SK-N-SH (cell line): ENCODE data around the gene EXOC4. TPM values are rescaled to one million over a fixed set of nuclear protein-coding genes. Genes with fewer than 3 reads are reported as not detected.

Source experiments
- CTCF ChIA-PET: fragments of 300-600, 350-600 bp; formaldehyde crosslinking; extraction: SDS; loops from one replicate; lab custom pipeline; 2021; lab: Yijun Ruan, JAX
- POLR2A ChIA-PET: fragments of 350-600 bp; sonication (Branson Sonifier 250); formaldehyde crosslinking; extraction: SDS; loops from one replicate; lab custom pipeline; 2020; ENCODE audit warnings: antibody characterized with exemption, inconsistent platforms; lab: Yijun Ruan, JAX
- DNase-seq: peaks from one replicate; pipeline ENCODE4 v3.0.0; 2012
- H2AFZ ChIP-seq: fragments of 200-600 bp; sonication (generic); 2 replicates; pipeline ENCODE4 v1.8.1; 2016; ENCODE audit warnings: antibody characterized with exemption, mild to moderate bottlenecking, low read depth
- H3F3A ChIP-seq: fragments of 200-600 bp; sonication (generic); replicated peaks from 2 replicates; pipeline ENCODE3; 2016; ENCODE audit warnings: antibody characterized with exemption, mild to moderate bottlenecking; ENCODE audit not compliant: insufficient read depth
- H3K27ac ChIP-seq, 2 experiments: fragments of 200-500 bp in 1 of 2; fragments of 200-600 bp in 1 of 2; sonication (Bioruptor generic) in 1 of 2; sonication (generic), shearing (Covaris generic) in 1 of 2; 2 replicates each; pipeline versions ENCODE4 v1.5.1 to v1.6.1; 2014 to 2016; ENCODE audit warnings: low read depth in 2 of 2, inconsistent platforms in 1 of 2, low read length in 1 of 2, mild to moderate bottlenecking in 1 of 2, mixed read lengths in 1 of 2
- H3K27me3 ChIP-seq: fragments of 200-600 bp; sonication (generic), shearing (Covaris generic); 2 replicates; pipeline ENCODE4 v1.6.1; 2016; ENCODE audit warnings: mixed run types; ENCODE audit not compliant: insufficient read depth
- H3K36me3 ChIP-seq, 2 experiments: fragments of 200-500 bp in 1 of 2; fragments of 200-600 bp in 1 of 2; sonication (Bioruptor generic) in 1 of 2; sonication (generic) in 1 of 2; replicated peaks in 1 of 2; 2 replicates each; pipeline versions ENCODE3 to v1.5.1; 2014 to 2016; ENCODE audit warnings: low read length in 1 of 2, mild to moderate bottlenecking in 1 of 2; ENCODE audit not compliant: insufficient read depth in 2 of 2, control insufficient read depth in 1 of 2
- H3K4me1 ChIP-seq, 2 experiments: fragments of 200-500 bp in 1 of 2; fragments of 200-600 bp in 1 of 2; sonication (Bioruptor generic) in 1 of 2; sonication (generic), shearing (Covaris generic) in 1 of 2; 2 replicates each; pipeline versions ENCODE4 v1.5.1 to v1.6.1; 2014 to 2016; ENCODE audit warnings: low read depth in 1 of 2, low read length in 1 of 2, mixed run types in 1 of 2; ENCODE audit not compliant: insufficient read depth in 2 of 2, control insufficient read depth in 1 of 2
- H3K4me2 ChIP-seq: fragments of 200-600 bp; sonication (generic), shearing (Covaris generic); 2 replicates; pipeline ENCODE4 v1.6.1; 2017; ENCODE audit warnings: mixed run types
- H3K4me3 ChIP-seq, 2 experiments: fragments of 200-500 bp in 1 of 2; fragments of 200-600 bp in 1 of 2; sonication (Bioruptor generic) in 1 of 2; sonication (generic), shearing (Covaris generic) in 1 of 2; 2 replicates each; pipeline versions ENCODE4 v1.5.1 to v1.8.1; 2014 to 2016; ENCODE audit warnings: low read depth in 2 of 2, inconsistent platforms in 1 of 2, low read length in 1 of 2, mild to moderate bottlenecking in 1 of 2, mixed read lengths in 1 of 2, moderate library complexity in 1 of 2
- H3K79me2 ChIP-seq: fragments of 200-600 bp; sonication (generic); 2 replicates; pipeline ENCODE4 v1.8.1; 2017; ENCODE audit warnings: mild to moderate bottlenecking; ENCODE audit not compliant: insufficient read depth
- H3K9ac ChIP-seq: fragments of 200-600 bp; sonication (generic); 2 replicates; pipeline ENCODE4 v1.6.1; 2017; ENCODE audit warnings: mixed run types
- H3K9me2 ChIP-seq: fragments of 200-600 bp; sonication (generic); 2 replicates; pipeline ENCODE4 v1.6.1; 2017; ENCODE audit warnings: mixed run types
- H3K9me3 ChIP-seq: fragments of 200-600 bp; sonication (generic); 2 replicates; pipeline ENCODE4 v1.6.1; 2017; ENCODE audit warnings: mixed run types, mild to moderate bottlenecking, moderate library complexity
- H4K20me1 ChIP-seq: fragments of 200-600 bp; sonication (generic); 2 replicates; pipeline ENCODE4 v1.6.1; 2017; ENCODE audit warnings: mild to moderate bottlenecking, mixed run types; ENCODE audit not compliant: insufficient read depth
- CTCF ChIP-seq: fragments of 200-600 bp; sonication (generic); IDR thresholded peaks from 2 replicates; pipeline ENCODE4 v1.6.1; 2017; ENCODE audit warnings: antibody characterized with exemption, mild to moderate bottlenecking, moderate library complexity
- ELF1 ChIP-seq: IDR thresholded peaks from 2 replicates; pipeline ENCODE4 v1.4.0; 2012
- EZH2phosphoT487 ChIP-seq: fragments of 200-600 bp; sonication (generic); IDR thresholded peaks from 2 replicates; pipeline ENCODE4 v1.6.1; 2017; ENCODE audit warnings: low read depth, mixed run types, mild to moderate bottlenecking, antibody characterized with exemption, moderate library complexity, borderline replicate concordance
- GABPA ChIP-seq: IDR thresholded peaks from 2 replicates; pipeline ENCODE4 v1.4.0; 2012; ENCODE audit warnings: low read depth, mild to moderate bottlenecking
- IRF3 ChIP-seq: fragments of 150-350 bp; IDR thresholded peaks from 2 replicates; pipeline ENCODE4 v1.6.1; 2016; ENCODE audit warnings: mild to moderate bottlenecking, low read depth, low read length
- JUND ChIP-seq: IDR thresholded peaks from 2 replicates; pipeline ENCODE4 v1.4.0; 2012
- MEF2A ChIP-seq: IDR thresholded peaks from 2 replicates; pipeline ENCODE4 v1.4.0; 2012; ENCODE audit warnings: low read depth, borderline replicate concordance
- MXI1 ChIP-seq: IDR thresholded peaks from 2 replicates; pipeline ENCODE4 v1.6.1; 2012; ENCODE audit warnings: mild to moderate bottlenecking, low read depth, low read length, improper control_type of control experiment
- NRF1 ChIP-seq: IDR thresholded peaks from 2 replicates; pipeline ENCODE4 v1.6.1; 2012; ENCODE audit warnings: low read depth, mild to moderate bottlenecking, low read length
- POLR2AphosphoS5 ChIP-seq: IDR thresholded peaks from 2 replicates; pipeline ENCODE4 v1.6.1; 2012; ENCODE audit warnings: low read depth, low read length
- REST ChIP-seq: IDR thresholded peaks from 2 replicates; pipeline ENCODE4 v1.6.1; 2012; ENCODE audit warnings: mild to moderate bottlenecking, low read depth, low read length, moderate library complexity
- RXRA ChIP-seq: IDR thresholded peaks from 2 replicates; pipeline ENCODE4 v1.4.0; 2012; ENCODE audit warnings: low read depth, mild to moderate bottlenecking, borderline replicate concordance
- SIN3A ChIP-seq: IDR thresholded peaks from 2 replicates; pipeline ENCODE4 v1.6.1; 2012; ENCODE audit warnings: low read depth, mild to moderate bottlenecking, low read length, moderate library complexity, borderline replicate concordance
- SMC3 ChIP-seq: IDR thresholded peaks from 2 replicates; pipeline ENCODE4 v1.6.1; 2012; ENCODE audit warnings: low read depth, low read length, improper control_type of control experiment
- TAF1 ChIP-seq: IDR thresholded peaks from 2 replicates; pipeline ENCODE4 v1.6.1; 2012; ENCODE audit warnings: low read depth, mild to moderate bottlenecking, low read length, moderate library complexity, borderline replicate concordance
- TCF12 ChIP-seq: IDR thresholded peaks from 2 replicates; pipeline ENCODE4 v1.4.0; 2012
- TEAD4 ChIP-seq: IDR thresholded peaks from 2 replicates; pipeline ENCODE4 v1.4.0; 2012; ENCODE audit warnings: mild to moderate bottlenecking, borderline replicate concordance; ENCODE audit not compliant: insufficient read depth
- USF1 ChIP-seq: IDR thresholded peaks from 2 replicates; pipeline ENCODE4 v1.4.0; 2012; ENCODE audit warnings: low read depth, borderline replicate concordance
- YY1 ChIP-seq: IDR thresholded peaks from 2 replicates; pipeline ENCODE4 v1.4.0; 2012; ENCODE audit warnings: low read depth, mild to moderate bottlenecking
- WGBS: methylation state at CpG from one replicate; pipeline ENCODE4 v1.1.6; 2017; ENCODE audit warnings: low lambda C conversion rate; 5-methylcytosine and 5-hydroxymethylcytosine counted together
- polyA plus RNA-seq, 3 experiments: library from polyadenylated mRNA; depleted of rRNA; stranded (reverse); fragments of >200 nt; gene quantifications; 2 replicates each; pipeline ENCODE4 v1.2.3, GENCODE V29; 2012

EXOC4 gene
- polyA plus RNA-seq, 1 of the 3 experiments (the other 2 are of a cell fraction): 37.3 TPM

GRCh38 chr7:133428326-133428725, 175.4 kb downstream of the EXOC4 start:
- Histone ChIP-seq H3K4me1 (no peaks in the 10 kb centered on the region; a peak in 2 of 4 replicates), H3K79me2 (no peaks in the 10 kb centered on the region; the same call in none of the 2 replicates), H3K9me2 (no peaks in the 10 kb centered on the region), H2AFZ (no peak overlapping the region), H3K36me3 (peaks cover 0 to 10% of the 10 kb centered on the region in 2 experiments), H3K9ac (no peak overlapping the region), H4K20me1 (no peaks in the 10 kb centered on the region), H3F3A (peaks cover 9% of the 10 kb centered on the region), H3K4me3 (no peak overlapping the region), H3K4me2 (no peak overlapping the region), H3K27ac (peak overlapping the region in 1 of 2 experiments; percentile 24; a peak in 1 of 4 replicates), H3K27me3 (no peaks in the 10 kb centered on the region), H3K9me3 (no peaks in the 10 kb centered on the region)
- no peak for TF ChIP-seq TEAD4
- no peak for TF ChIP-seq POLR2AphosphoS5
- TF ChIP-seq SIN3A: no peak
- no peak for TF ChIP-seq GABPA
- TF ChIP-seq NRF1: no peak
- TF ChIP-seq JUND: no peak
- no peak for TF ChIP-seq YY1
- no peak for TF ChIP-seq IRF3
- no peak for TF ChIP-seq CTCF
- TF ChIP-seq SMC3: no peak
- TF ChIP-seq EZH2phosphoT487: no peak
- TF ChIP-seq TAF1: no peak
- no peak for TF ChIP-seq USF1
- WGBS: 62% methylated on average over 2 of the region's 2 CpGs
- DNase-seq: no peak
- ChIA-PET POLR2A (no interaction called here), CTCF (interaction anchor here (1.1 kb wide), 1 partner anchor 15 kb away, joined by 3 read pairs; no protein-coding TSS in a partner anchor)

GRCh38 chr7:133428876-133429275, 176.0 kb downstream of the EXOC4 start:
- Histone ChIP-seq H3K4me1 (peaks cover 0 to 1% of the 10 kb centered on the region in 2 experiments; a peak in 2 of 4 replicates), H3K27ac (no peak overlapping the region; a peak in 1 of 4 replicates), H3K79me2 (no peaks in the 10 kb centered on the region; the same call in none of the 2 replicates), H4K20me1 (no peaks in the 10 kb centered on the region), H3F3A (peaks cover 9% of the 10 kb centered on the region), H2AFZ (no peak overlapping the region), H3K9me2 (no peaks in the 10 kb centered on the region), H3K9ac (no peak overlapping the region), H3K4me2 (no peak overlapping the region), H3K36me3 (peaks cover 0 to 10% of the 10 kb centered on the region in 2 experiments), H3K9me3 (no peaks in the 10 kb centered on the region), H3K27me3 (no peaks in the 10 kb centered on the region), H3K4me3 (no peak overlapping the region)
- no peak for DNase-seq
- 95% methylated on average over 3 of the region's 3 CpGs for WGBS
- CTCF ChIA-PET: interaction anchor here (1.1 kb wide), 1 partner anchor 16 kb away, joined by 3 read pairs; no protein-coding TSS in a partner anchor
- POLR2A ChIA-PET: no interaction called here
- TF ChIP-seq RXRA: no peak
- TF ChIP-seq ELF1: no peak
- TF ChIP-seq TCF12: no peak
- TF ChIP-seq MXI1: no peak
- TF ChIP-seq MEF2A: no peak
- no peak for TF ChIP-seq IRF3
- no peak for TF ChIP-seq EZH2phosphoT487
- TF ChIP-seq REST: no peak
- TF ChIP-seq JUND: no peak
- TF ChIP-seq NRF1: no peak
- TF ChIP-seq TEAD4: no peak
